Stimulated activated CD4-positive, alpha-beta T cell treated with anti-CD3 and anti-CD28 coated beads, Interleukin-1b, Interleukin-23, amount 100 ng/mL, for 1 hour (primary cell): ENCODE results near the gene ENTPD8.
"Not testable (repeated sequence)": the region's sequence is repeated elsewhere in the genome, so short reads cannot be mapped to it uniquely, and the experiment has no call there.

Source experiments
- DNase-seq, 2 donors: peaks; one replicate each; pipeline ENCODE4 v3.0.0-alpha.2; 2020; ENCODE audit warnings: low read depth in 2 of 2

Gene ENTPD8

DNA sequence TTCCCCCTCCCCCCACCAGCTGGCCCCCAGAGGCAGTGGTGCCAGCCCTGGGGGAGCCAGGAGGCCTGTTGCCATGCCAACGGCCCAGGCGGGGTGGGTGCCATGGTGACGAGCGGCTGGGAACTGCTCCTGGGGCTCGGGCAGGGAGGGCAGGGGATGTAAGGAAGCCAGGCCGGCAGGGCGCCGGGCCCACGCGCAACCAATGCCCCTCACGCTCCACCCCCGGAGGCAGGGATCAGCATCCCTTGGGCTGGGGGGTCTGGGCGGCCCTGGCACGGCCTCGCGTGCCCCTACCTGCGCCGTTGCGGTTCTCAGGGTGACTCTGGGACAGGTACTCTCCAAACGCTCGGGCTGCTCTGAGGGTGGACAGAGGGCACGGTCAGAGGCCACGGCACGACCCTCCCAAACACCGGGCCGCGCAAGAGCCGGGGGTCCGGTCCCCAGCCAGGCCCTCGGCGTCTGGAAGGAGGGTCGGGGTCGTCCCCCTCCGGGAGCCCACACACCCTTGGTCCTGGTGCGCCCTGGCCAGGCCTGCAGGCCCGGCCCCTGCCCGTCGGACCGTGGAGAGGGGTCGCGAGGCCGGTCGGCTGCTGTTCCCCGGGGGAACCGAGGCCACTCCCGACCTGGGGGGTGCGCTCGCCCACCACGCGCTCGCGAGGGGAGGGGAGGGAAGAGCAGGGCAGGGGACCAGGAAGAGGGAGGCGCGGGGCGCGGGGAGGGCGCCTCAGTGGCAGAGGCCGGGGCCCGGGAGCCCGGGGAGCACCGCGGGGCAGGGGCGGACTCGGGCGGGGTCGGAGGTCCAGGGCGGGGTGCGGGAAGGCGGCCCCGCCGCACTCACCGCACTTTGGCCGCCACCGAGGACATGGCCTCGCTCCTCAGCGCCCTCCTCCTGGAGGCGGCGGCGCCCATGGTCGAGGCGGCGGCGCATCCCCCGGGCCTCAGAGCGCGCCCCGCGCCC is 17.3 kb upstream of the ENTPD8 start:
- DNase-seq, result no peak

- no peak for DNase-seq
These were observed 16.4 kb upstream of the ENTPD8 start for GRCh38 chr9:137457406-137458193.

DNA sequence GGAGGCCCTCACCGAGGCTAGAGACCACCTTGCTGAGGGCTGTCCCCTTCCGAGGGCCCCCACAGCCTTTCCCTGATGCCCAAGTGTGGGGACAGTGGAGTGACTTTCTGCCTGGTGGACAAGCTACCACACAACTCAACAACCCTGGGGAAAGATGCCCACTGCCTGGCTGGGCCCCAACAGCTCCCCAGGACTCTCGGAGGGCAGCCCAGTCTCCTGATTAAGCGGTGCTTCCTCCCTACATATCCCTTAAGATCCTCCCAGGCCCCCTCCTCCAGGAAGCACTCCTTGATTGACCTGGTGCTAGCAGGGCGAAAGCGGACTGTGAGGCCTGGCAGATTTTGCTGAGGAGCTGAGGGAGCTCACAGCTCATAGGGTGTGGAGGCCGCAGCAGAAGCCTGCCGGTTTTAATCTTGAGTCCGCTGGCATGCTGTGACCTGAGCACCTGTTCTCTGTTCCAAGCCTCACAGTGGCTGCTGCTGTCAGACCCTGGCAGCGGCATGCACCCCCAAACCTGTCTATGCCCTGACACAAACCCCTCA is 15.8 kb upstream of the ENTPD8 start:
- DNase-seq, result no peak

- DNase-seq, result no peak
These were observed 15.1 kb upstream of the ENTPD8 start for GRCh38 chr9:137456061-137456863.

DNA sequence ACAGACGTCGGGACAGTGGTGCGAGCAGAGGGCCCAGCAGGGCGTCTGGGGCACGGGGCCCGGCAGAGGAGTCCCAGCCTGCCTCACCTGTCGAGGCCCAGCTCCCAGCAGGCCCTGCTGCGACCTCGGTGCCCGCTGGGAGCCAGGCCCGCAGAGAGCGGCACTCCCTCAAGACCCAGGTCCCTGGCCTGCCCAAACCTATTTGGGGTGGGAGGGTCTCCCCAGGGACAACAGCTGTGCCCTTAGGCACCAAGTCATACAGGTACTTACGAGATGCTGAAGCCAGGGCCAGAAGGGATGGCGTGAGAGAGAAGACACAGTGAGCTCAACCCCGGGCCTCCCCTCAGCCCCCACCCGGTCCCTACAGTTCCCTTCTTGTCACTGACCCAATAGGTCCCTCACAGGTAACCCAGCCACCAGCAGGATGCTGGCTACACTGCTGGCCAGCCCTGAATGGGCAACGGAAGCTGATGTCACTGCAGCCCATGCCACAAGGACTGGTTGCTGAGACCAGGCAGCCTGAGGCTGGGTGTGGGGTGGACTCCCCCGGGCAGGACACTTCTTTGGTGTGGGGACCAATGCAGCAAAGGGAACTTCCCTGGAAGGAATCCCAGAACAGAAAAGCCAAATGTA is 14.3 kb upstream of the ENTPD8 start:
- no peak for DNase-seq

- DNase-seq, result no peak
These were observed 13.6 kb upstream of the ENTPD8 start for GRCh38 chr9:137454597-137455358.

DNA sequence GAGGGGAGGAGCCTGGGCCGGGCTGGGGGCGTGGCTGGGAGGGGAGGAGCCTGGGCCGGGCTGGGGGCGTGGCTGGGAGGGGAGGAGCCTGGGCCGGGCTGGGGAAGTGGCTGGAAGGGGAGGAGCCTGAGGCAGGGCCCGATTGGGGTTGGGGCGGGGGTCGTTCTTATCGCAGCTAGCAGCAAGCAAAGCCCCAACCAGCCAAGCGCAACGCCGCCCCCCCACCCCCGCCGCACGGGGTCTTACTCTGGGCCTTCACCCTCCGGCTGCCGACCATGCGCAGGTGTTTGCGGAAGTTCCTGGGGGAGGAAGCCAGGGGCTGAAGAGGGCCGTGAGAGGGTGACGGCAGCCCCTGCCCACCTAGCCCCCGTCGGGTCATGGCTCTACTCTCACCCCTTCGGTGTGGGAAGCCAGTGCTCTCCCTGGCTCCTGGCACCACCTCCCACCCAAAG is 13.0 kb upstream of the ENTPD8 start:
- no peak for DNase-seq

DNA sequence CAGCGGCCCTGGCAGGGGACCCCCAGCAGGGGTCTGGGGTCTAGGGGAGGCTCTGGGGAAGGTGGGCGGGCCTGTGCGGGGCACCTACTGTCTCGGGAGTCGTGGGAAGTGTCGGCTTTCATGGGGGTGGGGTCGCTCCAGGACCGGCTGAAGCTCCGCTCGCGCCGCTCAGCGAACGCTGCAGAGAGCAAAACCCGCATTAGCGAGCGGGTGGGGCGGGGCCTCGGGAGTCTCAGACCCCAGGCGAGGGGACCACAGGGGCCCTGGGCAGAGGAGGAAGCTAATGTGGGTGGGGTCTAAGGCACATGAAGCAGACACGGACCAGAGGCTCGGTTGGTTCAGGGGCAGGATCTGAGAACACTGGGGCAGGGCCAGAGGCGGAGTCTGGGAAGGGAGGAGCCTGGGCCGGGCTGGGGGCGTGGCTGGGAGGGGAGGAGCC is 12.5 kb upstream of the ENTPD8 start:
- DNase-seq, result peak in 1 of 2 donors; percentile 29

GRCh38 chr9:137452761-137453642 is 11.8 kb upstream of the ENTPD8 start:
- no peak for DNase-seq

GRCh38 chr9:137452006-137452760 is 11.0 kb upstream of the ENTPD8 start:
- DNase-seq, result no peak

- DNase-seq, result not testable (repeated sequence)
These were observed 10.3 kb upstream of the ENTPD8 start for GRCh38 chr9:137451264-137452005.

- DNase-seq, result not testable (repeated sequence)
These were observed 9.5 kb upstream of the ENTPD8 start for GRCh38 chr9:137450539-137451222.

GRCh38 chr9:137449931-137450538 is 8.9 kb upstream of the ENTPD8 start:
- no peak for DNase-seq

- DNase-seq, result no peak
These were observed 8.1 kb upstream of the ENTPD8 start for GRCh38 chr9:137449081-137449844.

- DNase-seq, result no peak
These were observed 7.4 kb upstream of the ENTPD8 start for GRCh38 chr9:137448602-137448962.
